Breast epithelium (tissue), 4 donors: ENCODE results near the gene FOXS1. TPM values are rescaled to one million over a fixed set of nuclear protein-coding genes. Genes with fewer than 3 reads are reported as not detected.
"Not testable (repeated sequence)": the region's sequence is repeated elsewhere in the genome, so short reads cannot be mapped to it uniquely, and the experiment has no call there.

Experiments
- DNase-seq, 2 donors: peaks; one replicate each; pipeline ENCODE4 v3.0.0-alpha.2; 2019; ENCODE audit warnings: low spot score in 2 of 2
- H3K27ac ChIP-seq, 2 donors: fragments of 200-600 bp; sonication (generic) in 1 of 2; one replicate each; pipeline ENCODE4 v1.5.1; 2016 to 2019; ENCODE audit warnings: mild to moderate bottlenecking in 1 of 2
- H3K27me3 ChIP-seq, 2 donors: fragments of 200-600 bp; sonication (generic) in 1 of 2; one replicate each; pipeline versions ENCODE4 v1.5.1 to v1.6.0; 2017 to 2019; ENCODE audit warnings: control low read depth in 1 of 2, mild to moderate bottlenecking in 1 of 2
- H3K36me3 ChIP-seq: fragments of 200-600 bp; one replicate; pipeline ENCODE4 v1.5.1; 2019
- H3K4me1 ChIP-seq, 2 donors: fragments of 200-600 bp; sonication (generic); one replicate each; pipeline ENCODE4 v1.5.1; 2016 to 2019; ENCODE audit warnings: control low read depth in 1 of 2
- H3K4me3 ChIP-seq, 3 donors: fragments of 200-600 bp; sonication (generic); 1 replicate in 2 of 3; 2 replicates in 1 of 3; pipeline ENCODE4 v1.5.1; 2016 to 2019; ENCODE audit warnings: mild to moderate bottlenecking in 3 of 3, moderate library complexity in 2 of 3
- H3K9me3 ChIP-seq, 2 donors: fragments of 200-600 bp; sonication (generic) in 1 of 2; one replicate each; pipeline ENCODE4 v1.5.1; 2016 to 2019; ENCODE audit warnings: control low read depth in 1 of 2
- POLR2A ChIP-seq: fragments of 450-650 bp; IDR thresholded peaks from one replicate; pipeline ENCODE4 v1.6.1; 2016; ENCODE audit warnings: antibody characterized with exemption, mild to moderate bottlenecking, moderate library complexity
- POLR2AphosphoS5 ChIP-seq, 3 donors: sonication (generic); formaldehyde crosslinking; IDR thresholded peaks; one replicate each; pipeline ENCODE4 v1.6.1; 2017; ENCODE audit warnings: antibody characterized with exemption in 3 of 3
- intact Hi-C: fragments of 100-400 bp; cut with DNase I; formaldehyde crosslinking; loops from one replicate; pipeline ENCODE4 v1.15.1; 2023; ENCODE audit warnings: low total_unique reads
- total RNA-seq, 3 donors: library from RNA; depleted of rRNA; stranded (reverse); fragments of >200 nt; gene quantifications; one replicate each; pipeline ENCODE4 v1.1.0, GENCODE V29; 2016
- TF ChIP-seq, protein P1 (sequence below), 3 donors: fragments of 450-650 bp; IDR thresholded peaks; one replicate each; pipeline ENCODE4 v1.5.1; 2016 to 2017; ENCODE audit warnings: antibody characterized with exemption in 3 of 3, mild to moderate bottlenecking in 3 of 3, moderate library complexity in 3 of 3

FOXS1 gene
- total RNA-seq, 3 donors from 2014 or later: 0.44 to 0.98 TPM; not detected in 1

DNA sequence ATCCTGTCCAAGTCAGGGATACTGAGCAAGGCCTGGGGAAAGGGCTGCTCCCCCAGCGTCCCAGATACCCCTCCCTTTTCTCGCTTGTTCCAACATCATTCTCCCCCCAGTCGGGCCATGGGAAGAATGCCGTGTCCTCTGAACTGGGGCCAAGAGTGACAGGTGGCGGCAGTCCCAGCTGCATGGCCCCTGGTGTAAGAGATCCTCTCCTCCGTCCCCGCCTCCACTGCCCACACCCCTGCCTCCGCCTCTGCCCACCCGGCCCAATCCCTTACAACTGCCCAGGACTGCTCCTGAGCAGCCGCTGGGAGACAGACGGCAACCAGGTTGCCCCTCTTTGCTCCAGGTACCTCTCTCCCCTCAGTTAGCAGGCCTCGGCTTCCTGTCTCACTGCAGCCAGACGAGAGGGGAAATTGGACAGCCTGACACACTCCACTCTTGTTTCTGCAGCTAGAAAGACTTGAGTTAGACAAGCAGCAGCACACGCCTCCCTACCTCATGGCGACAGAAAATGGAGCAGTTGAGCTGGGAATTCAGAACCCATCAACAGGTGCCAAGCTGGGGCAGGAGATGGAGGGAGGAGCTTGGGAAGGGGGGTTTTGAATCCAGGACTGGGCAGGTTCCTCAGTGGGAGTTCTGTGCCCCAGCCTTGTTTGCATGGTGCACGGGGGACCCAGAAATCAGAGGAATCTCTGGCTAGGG lies 26.2 kb downstream of the FOXS1 start, which contains the start of gene MYLK2:
MYLK2 (plus strand) TSS at position 274 of the 702 bp plus-strand sequence; CDS start at position 499, 225 bp downstream.
- no peak within 1 kb of the TSS for H3K27ac ChIP-seq
- no peaks in the 10 kb centered on the region for H3K27me3 ChIP-seq
- no peak for TF ChIP-seq POLR2AphosphoS5 (IDR thresholded peaks at IDR 0.05)
- TF ChIP-seq, protein P1, sequence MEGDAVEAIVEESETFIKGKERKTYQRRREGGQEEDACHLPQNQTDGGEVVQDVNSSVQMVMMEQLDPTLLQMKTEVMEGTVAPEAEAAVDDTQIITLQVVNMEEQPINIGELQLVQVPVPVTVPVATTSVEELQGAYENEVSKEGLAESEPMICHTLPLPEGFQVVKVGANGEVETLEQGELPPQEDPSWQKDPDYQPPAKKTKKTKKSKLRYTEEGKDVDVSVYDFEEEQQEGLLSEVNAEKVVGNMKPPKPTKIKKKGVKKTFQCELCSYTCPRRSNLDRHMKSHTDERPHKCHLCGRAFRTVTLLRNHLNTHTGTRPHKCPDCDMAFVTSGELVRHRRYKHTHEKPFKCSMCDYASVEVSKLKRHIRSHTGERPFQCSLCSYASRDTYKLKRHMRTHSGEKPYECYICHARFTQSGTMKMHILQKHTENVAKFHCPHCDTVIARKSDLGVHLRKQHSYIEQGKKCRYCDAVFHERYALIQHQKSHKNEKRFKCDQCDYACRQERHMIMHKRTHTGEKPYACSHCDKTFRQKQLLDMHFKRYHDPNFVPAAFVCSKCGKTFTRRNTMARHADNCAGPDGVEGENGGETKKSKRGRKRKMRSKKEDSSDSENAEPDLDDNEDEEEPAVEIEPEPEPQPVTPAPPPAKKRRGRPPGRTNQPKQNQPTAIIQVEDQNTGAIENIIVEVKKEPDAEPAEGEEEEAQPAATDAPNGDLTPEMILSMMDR (IDR thresholded peaks at IDR 0.05): no peak
- TF ChIP-seq POLR2A: no peak
- no peaks in the 10 kb centered on the region for H3K36me3 ChIP-seq
- H3K4me3 ChIP-seq: no peak within 1 kb of the TSS
- no peak for DNase-seq
- intact Hi-C loops: no loop called here
- H3K9me3 ChIP-seq: no peaks in the 10 kb centered on the region
- no peaks in the 10 kb centered on the region for H3K4me1 ChIP-seq

DNA sequence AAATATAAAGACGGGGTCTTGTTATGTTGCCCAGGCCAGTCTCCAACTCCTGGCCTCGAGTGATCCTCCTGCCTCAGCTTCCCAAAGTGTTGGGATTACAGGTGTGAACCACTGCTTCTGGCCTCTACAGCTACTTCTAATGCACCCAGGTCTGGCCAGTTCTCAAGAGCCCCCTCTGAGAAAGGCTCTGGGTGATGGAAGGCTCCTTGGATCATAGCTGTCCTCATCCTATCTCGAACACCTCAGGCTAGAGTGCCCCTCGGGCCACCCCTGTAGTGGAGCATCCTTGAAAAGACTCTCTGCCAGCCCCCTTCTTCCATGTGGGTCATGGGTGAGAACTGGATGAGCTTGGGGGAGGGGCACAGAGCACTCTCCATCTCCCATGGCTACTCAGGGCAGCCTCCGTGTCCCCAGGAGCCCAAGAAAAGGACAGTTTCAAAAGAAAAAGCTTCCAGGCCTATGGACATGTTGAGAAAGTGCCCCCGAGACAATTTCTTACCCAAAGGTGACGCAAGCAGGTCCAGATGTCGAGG lies 27.0 kb downstream of the FOXS1 start:
- TF ChIP-seq POLR2AphosphoS5 (IDR thresholded peaks at IDR 0.05) (no peak), POLR2A (no peak)
- TF ChIP-seq, protein P1 (IDR thresholded peaks at IDR 0.05): no peak
- intact Hi-C loops: no loop called here

DNA sequence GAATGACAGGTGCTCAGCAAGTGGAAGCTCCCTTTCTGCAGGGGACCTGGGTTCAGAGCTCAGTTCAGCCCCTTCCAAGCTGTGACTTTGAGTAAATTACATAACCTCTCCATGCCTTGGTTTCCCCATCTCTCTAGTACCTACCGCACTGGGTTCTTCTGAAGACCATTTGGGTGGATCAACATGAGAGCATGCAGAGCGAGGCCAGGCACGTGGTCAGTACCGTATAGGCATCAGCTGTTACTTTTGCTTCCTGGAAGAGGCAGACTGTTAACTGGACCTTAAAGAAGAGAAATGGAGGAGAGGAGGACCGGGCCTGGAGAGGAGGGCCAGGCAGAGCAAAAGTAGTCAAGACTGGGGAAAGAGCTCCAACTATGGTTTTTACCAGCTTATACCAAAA lies 27.9 kb downstream of the FOXS1 start:
- H3K4me1 ChIP-seq: no peaks in the 10 kb centered on the region
- no peaks in the 10 kb centered on the region for H3K27me3 ChIP-seq
- H3K27ac ChIP-seq: no peak overlapping the region
- no peaks in the 10 kb centered on the region for H3K9me3 ChIP-seq
- H3K36me3 ChIP-seq: no peaks in the 10 kb centered on the region
- no peak overlapping the region for H3K4me3 ChIP-seq
- intact Hi-C loops: no loop called here
- no peak for TF ChIP-seq POLR2AphosphoS5 (IDR thresholded peaks at IDR 0.05)
- TF ChIP-seq, protein P1 (IDR thresholded peaks at IDR 0.05): no peak
- DNase-seq: no peak

More for the DNA sequence above, 27.0 kb downstream of the FOXS1 start:
- Histone ChIP-seq H3K4me1 (no peaks in the 10 kb centered on the region), H3K27me3 (no peaks in the 10 kb centered on the region), H3K9me3 (no peaks in the 10 kb centered on the region), H3K36me3 (no peaks in the 10 kb centered on the region), H3K4me3 (no peak overlapping the region), H3K27ac (no peak overlapping the region)
- DNase-seq: no peak

DNA sequence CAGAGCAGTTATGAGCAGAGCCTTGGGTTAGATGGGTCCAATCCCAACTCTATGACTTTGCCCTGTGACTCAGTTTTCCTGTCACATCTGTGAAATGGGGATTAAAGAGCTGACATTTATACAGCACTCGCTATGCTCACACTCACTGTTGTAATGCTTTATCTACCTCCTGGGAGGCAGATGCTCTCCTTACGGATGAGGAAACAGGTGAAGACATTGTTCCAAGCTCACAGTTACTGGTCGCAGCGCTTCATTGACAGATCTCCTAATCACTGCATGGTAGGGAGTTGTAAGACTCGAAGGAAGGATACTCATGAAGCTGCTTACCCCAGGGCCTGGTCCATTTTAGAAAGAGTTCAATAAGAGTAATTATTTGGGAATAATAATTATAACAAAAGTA lies 29.2 kb downstream of the FOXS1 start:
- intact Hi-C loops: no loop called here
- Histone ChIP-seq H3K27ac (peak overlapping the region in 1 of 2 donors; percentile 19), H3K4me3 (no peak overlapping the region), H3K27me3 (no peaks in the 10 kb centered on the region), H3K9me3 (no peaks in the 10 kb centered on the region), H3K36me3 (no peaks in the 10 kb centered on the region), H3K4me1 (no peaks in the 10 kb centered on the region)
- TF ChIP-seq POLR2AphosphoS5 (IDR thresholded peaks at IDR 0.05): no peak
- TF ChIP-seq, protein P1 (IDR thresholded peaks at IDR 0.05): no peak
- no peak for TF ChIP-seq POLR2A
- DNase-seq: no peak

DNA sequence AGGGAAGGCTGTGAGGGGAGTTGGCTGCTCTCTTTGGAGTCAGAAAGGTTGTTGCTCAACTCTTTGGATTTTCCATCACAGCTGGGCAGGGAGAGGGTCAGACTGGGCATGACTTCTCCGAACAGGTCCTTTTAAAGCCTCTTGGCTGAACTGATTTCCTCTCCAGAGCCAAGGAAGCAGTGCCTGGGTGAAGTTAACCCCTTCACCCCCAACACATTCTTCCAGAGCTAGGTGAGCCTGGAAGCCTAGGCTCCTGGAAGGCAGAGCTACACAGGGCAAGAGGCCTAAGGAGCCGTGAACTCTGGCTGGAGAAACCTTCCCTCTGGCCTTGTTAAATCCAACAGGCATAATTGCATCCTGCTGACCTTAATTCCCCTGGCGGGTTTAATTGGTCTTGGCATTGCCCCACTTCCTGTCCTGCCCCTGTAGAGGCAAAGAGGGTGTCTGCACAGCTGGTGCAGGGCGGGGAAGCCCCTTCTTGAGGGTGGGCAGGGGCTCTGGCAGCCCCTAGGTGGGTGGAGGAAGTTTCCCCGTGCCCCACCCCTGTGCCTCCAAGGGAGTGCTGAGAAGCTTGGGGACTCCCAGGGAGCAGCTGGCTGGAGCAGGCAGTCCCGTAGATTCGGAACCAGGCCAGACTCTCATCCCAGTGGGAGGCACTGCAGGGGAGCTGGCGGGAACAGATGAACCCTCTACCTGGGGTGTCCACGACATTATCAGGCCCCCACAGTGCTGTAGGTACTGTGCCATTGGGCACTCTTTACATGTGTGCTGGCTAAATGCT lies 29.8 kb downstream of the FOXS1 start:
- no peak overlapping the region for H3K4me3 ChIP-seq
- intact Hi-C loops: no loop called here
- H3K9me3 ChIP-seq: no peaks in the 10 kb centered on the region
- no peaks in the 10 kb centered on the region for H3K27me3 ChIP-seq
- H3K36me3 ChIP-seq: no peaks in the 10 kb centered on the region
- no peaks in the 10 kb centered on the region for H3K4me1 ChIP-seq
- TF ChIP-seq POLR2AphosphoS5 (IDR thresholded peaks at IDR 0.05) (no peak), POLR2A (no peak)
- TF ChIP-seq, protein P1 (IDR thresholded peaks at IDR 0.05): no peak
- H3K27ac ChIP-seq: peak overlapping the region in 1 of 2 donors; percentile 19
- DNase-seq: no peak

DNA sequence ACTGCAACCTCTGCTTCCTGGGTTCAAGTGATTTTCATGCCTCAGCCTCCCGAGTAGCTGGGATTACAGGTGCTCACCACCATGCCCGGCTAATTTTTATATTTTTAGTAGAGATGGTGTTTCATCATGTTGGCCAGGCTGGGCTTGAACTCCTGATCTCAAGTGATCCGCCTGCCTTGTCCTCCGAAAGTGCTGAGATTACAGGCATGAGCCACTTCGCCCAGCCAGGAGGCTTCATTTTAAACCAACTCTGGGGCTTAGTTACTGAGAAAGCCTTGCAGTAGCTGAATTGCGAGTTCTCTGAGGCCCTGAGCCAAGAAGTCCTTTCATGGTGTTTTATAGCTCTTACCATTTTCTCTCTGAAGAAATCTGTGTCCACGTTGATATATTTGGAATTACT lies 31.3 kb downstream of the FOXS1 start:
- H3K27me3 ChIP-seq, DNase-seq, H3K36me3 ChIP-seq, intact Hi-C loops, H3K4me3 ChIP-seq, H3K4me1 ChIP-seq, H3K27ac ChIP-seq, H3K9me3 ChIP-seq: not testable (repeated sequence)
